Liver (tissue), 9 donors: ENCODE data around the gene TRIOBP. TPM values are rescaled to one million over a fixed set of nuclear protein-coding genes. Genes with fewer than 3 reads are reported as not detected.

Experiments
- DNase-seq: peaks from one replicate; pipeline ENCODE4 v3.0.0-alpha.2; 2017; ENCODE audit warnings: low spot score
- H3K27ac ChIP-seq, 2 donors: one replicate each; pipeline ENCODE4 v1.7.0; 2013; ENCODE audit warnings: inconsistent platforms in 2 of 2, low read length in 2 of 2, control low read depth in 1 of 2, low read depth in 1 of 2, mild to moderate bottlenecking in 1 of 2
- H3K27me3 ChIP-seq, 4 donors: one replicate each; pipeline versions ENCODE4 v1.6.1 to v1.7.0; 2013; ENCODE audit warnings: low read length in 3 of 4, inconsistent platforms in 1 of 4, mild to moderate bottlenecking in 1 of 4, moderate library complexity in 1 of 4; ENCODE audit not compliant: control insufficient read depth in 4 of 4, insufficient read depth in 4 of 4
- H3K36me3 ChIP-seq, 4 donors: one replicate each; pipeline versions ENCODE4 v1.6.1 to v1.7.0; 2013; ENCODE audit warnings: low read length in 3 of 4, mild to moderate bottlenecking in 3 of 4, low read depth in 1 of 4, moderate library complexity in 1 of 4; ENCODE audit not compliant: control insufficient read depth in 4 of 4, insufficient read depth in 3 of 4
- H3K4me1 ChIP-seq, 4 donors: one replicate each; pipeline versions ENCODE4 v1.6.1 to v1.7.0; 2013; ENCODE audit warnings: low read length in 3 of 4, mild to moderate bottlenecking in 3 of 4, moderate library complexity in 1 of 4; ENCODE audit not compliant: control insufficient read depth in 4 of 4, insufficient read depth in 4 of 4
- H3K4me3 ChIP-seq, 3 donors: one replicate each; pipeline versions ENCODE4 v1.6.1 to v1.7.0; 2013; ENCODE audit warnings: low read length in 3 of 3, control low read depth in 1 of 3, low read depth in 1 of 3, mild to moderate bottlenecking in 1 of 3
- H3K9ac ChIP-seq, 2 donors: one replicate each; pipeline ENCODE4 v1.7.0; 2013; ENCODE audit warnings: low read length in 2 of 2, mild to moderate bottlenecking in 2 of 2, moderate library complexity in 2 of 2, control low read depth in 1 of 2, low read depth in 1 of 2
- H3K9me3 ChIP-seq, 4 donors: one replicate each; pipeline versions ENCODE4 v1.6.1 to v1.7.0; 2013; ENCODE audit warnings: low read length in 3 of 4; ENCODE audit not compliant: control insufficient read depth in 4 of 4
- CTCF ChIP-seq: fragments of 150-350 bp; IDR thresholded peaks from 2 replicates; pipeline ENCODE4 v1.5.1; 2017; ENCODE audit warnings: improper control_type of control experiment, low read depth, low read length; ENCODE audit not compliant: missing input control
- EGR1 ChIP-seq, 2 donors: IDR thresholded peaks; 2 replicates each; pipeline ENCODE4 v1.6.1; 2016 to 2018; ENCODE audit warnings: antibody characterized with exemption in 2 of 2, low read depth in 2 of 2
- FOXA1 ChIP-seq: IDR thresholded peaks from 2 replicates; pipeline ENCODE4 v1.6.1; 2016; ENCODE audit warnings: antibody characterized with exemption
- FOXA2 ChIP-seq: IDR thresholded peaks from 2 replicates; pipeline ENCODE4 v1.6.1; 2016; ENCODE audit warnings: antibody characterized with exemption
- GABPA ChIP-seq, 2 donors: IDR thresholded peaks in 1 of 2; conservative IDR thresholded peaks in 1 of 2; 2 replicates each; pipeline ENCODE4 v1.6.1; 2016; ENCODE audit warnings: antibody characterized with exemption in 2 of 2, mild to moderate bottlenecking in 1 of 2, moderate library complexity in 1 of 2
- HNF4A ChIP-seq, 2 donors: conservative IDR thresholded peaks; 2 replicates each; pipeline ENCODE4 v1.6.1; 2016; ENCODE audit warnings: antibody characterized with exemption in 2 of 2, mild to moderate bottlenecking in 2 of 2
- HNF4G ChIP-seq: IDR thresholded peaks from 2 replicates; pipeline ENCODE4 v1.6.1; 2016; ENCODE audit warnings: antibody characterized with exemption
- JUND ChIP-seq, 2 donors: IDR thresholded peaks; 2 replicates each; pipeline ENCODE4 v1.6.1; 2016; ENCODE audit warnings: antibody characterized with exemption in 2 of 2
- MAX ChIP-seq: IDR thresholded peaks from 2 replicates; pipeline ENCODE4 v1.6.1; 2016; ENCODE audit warnings: antibody characterized with exemption
- NR2F2 ChIP-seq: IDR thresholded peaks from 2 replicates; pipeline ENCODE4 v1.6.1; 2016; ENCODE audit warnings: antibody characterized with exemption
- RAD21 ChIP-seq, 2 donors: IDR thresholded peaks; 2 replicates each; pipeline ENCODE4 v1.6.1; 2016; ENCODE audit warnings: antibody characterized with exemption in 2 of 2, mild to moderate bottlenecking in 2 of 2
- RXRA ChIP-seq, 2 donors: IDR thresholded peaks; 2 replicates each; pipeline ENCODE4 v1.6.1; 2017 to 2018; ENCODE audit warnings: antibody characterized with exemption in 2 of 2, mild to moderate bottlenecking in 1 of 2
- SP1 ChIP-seq: IDR thresholded peaks from 2 replicates; pipeline ENCODE4 v1.6.1; 2018; ENCODE audit warnings: antibody characterized with exemption, mild to moderate bottlenecking
- TAF1 ChIP-seq: conservative IDR thresholded peaks from 2 replicates; pipeline ENCODE4 v1.6.1; 2016; ENCODE audit warnings: antibody characterized with exemption, mild to moderate bottlenecking
- YY1 ChIP-seq: IDR thresholded peaks from 2 replicates; pipeline ENCODE4 v1.6.1; 2016; ENCODE audit warnings: antibody characterized with exemption, mild to moderate bottlenecking
- ZBTB33 ChIP-seq: IDR thresholded peaks from 2 replicates; pipeline ENCODE4 v1.6.1; 2016; ENCODE audit warnings: antibody characterized with exemption
- WGBS: extraction: QIAGEN DNeasy Blood & Tissue Kit; methylation state at CpG from one replicate; pipeline ENCODE4 v1.1.7; 2013; 5-methylcytosine and 5-hydroxymethylcytosine counted together
- polyA plus RNA-seq, 2 donors: library from polyadenylated mRNA; stranded (reverse) in 1 of 2; unstranded in 1 of 2; fragments of 200-250 nt in 1 of 2; fragments of >200 nt in 1 of 2; fragmentation: Nextera tagmentation in 1 of 2; extraction: Ambion mirVana in 1 of 2; gene quantifications; one replicate each; pipeline versions ENCODE4 v1.2.1 to v1.2.3, GENCODE V29; 2013 to 2015
- total RNA-seq, 2 donors: library from RNA; depleted of rRNA; stranded (reverse); fragments of >200 nt; gene quantifications; one replicate each; pipeline ENCODE4 v1.2.3, GENCODE V29; 2014
- TF ChIP-seq, protein P1 (sequence below): IDR thresholded peaks from 2 replicates; pipeline ENCODE4 v1.6.1; 2016; ENCODE audit warnings: antibody characterized with exemption
- TF ChIP-seq, protein P2 (sequence below): IDR thresholded peaks from 2 replicates; pipeline ENCODE4 v1.6.1; 2016; ENCODE audit warnings: antibody characterized with exemption, mild to moderate bottlenecking
- donor health status: healthy.
- donor health status: healthy.
- donor health status: healthy.
- donor health status: healthy.
- donor health status: healthy.

Gene TRIOBP
- total and polyA plus RNA-seq, 4 donors, result 4.8 to 41.1 (median 21.6) TPM

DNA sequence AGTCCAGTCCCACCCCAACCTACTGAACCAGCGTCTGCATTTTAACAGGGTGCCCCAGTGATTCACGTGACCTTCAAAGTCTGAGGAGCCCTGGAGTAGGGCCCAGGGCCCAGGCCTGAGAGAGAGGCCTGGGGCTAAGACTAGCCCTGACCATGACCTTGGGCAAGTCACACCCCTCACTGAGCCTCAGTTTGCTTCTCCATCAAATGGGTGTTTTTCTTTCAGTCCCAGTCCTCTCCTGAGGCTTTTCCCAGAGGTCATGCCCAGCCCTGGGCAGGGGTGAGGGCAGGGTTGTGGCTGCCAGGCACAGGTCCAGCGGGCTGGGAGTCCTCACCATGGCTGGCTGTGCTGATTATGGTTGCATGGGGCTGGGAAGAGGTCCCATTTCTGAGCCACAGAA, 77.9 kb downstream of the TRIOBP start:
- Histone ChIP-seq H3K4me1 (peaks cover 4 to 10% (median 5%) of the 10 kb centered on the region in 4 donors), H3K36me3 (peaks cover 0 to 38% (median 16%) of the 10 kb centered on the region in 4 donors), H3K9me3 (no peaks in the 10 kb centered on the region), H3K27me3 (no peaks in the 10 kb centered on the region), H3K4me3 (no peak overlapping the region), H3K27ac (no peak overlapping the region), H3K9ac (no peak overlapping the region)
- TF ChIP-seq RXRA (IDR thresholded peaks at IDR 0.05) (no peak), FOXA2 (no peak), JUND (IDR thresholded peaks at IDR 0.05) (no peak), FOXA1 (no peak), CTCF (no peak)
- WGBS, result 91% methylated on average over 3 of the region's 3 CpGs
- no peak for DNase-seq

DNA sequence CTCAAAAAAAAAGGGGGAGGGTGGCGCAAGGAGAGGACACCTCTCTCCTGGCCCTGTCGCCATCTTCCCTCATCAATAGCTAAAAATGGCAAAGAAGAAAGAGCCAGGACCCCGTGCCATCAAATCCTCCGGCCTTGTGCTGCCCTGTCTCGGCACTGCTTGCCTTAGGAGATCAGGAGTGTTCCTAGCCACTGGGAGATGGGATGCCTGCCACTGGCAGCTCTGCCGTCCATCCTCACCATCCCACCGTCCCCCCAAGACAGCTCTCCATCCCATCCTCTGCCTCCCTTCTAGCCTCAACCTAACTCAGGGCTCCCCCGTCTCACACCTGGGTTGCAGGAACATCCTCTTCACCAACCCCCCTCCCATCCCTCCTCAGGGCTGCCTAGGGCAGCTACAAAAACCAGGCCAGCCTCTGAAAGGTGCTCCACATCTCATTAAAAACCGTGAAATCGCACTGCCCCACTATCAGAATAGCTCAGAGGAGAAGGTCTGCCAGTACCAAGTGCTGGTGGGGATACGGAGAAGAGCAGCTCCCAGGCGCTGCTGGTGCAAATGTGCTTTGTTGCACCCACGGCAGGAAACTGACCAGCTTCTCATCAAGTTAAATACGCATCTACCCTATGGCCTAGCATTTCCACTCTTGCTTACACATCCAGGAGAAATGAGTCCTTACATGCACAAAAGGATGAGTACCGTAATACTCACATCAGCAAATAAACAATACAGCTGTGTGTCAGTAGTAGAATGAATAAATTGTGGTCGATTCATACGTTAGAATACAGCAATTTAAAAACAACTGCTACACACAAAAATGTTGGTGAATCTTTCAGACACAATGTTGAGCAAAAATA, 79.2 kb downstream of the TRIOBP start:
- Histone ChIP-seq H3K9ac (no peak overlapping the region), H3K27ac (peak overlapping the region in 1 of 2 donors; percentile 78), H3K27me3 (no peaks in the 10 kb centered on the region), H3K36me3 (peaks cover 0 to 35% (median 15%) of the 10 kb centered on the region in 4 donors), H3K9me3 (no peaks in the 10 kb centered on the region), H3K4me1 (peaks cover 4 to 10% (median 5%) of the 10 kb centered on the region in 4 donors), H3K4me3 (no peak overlapping the region)
- 91% methylated on average over 17 of the region's 17 CpGs for WGBS
- TF ChIP-seq RXRA (IDR thresholded peaks at IDR 0.05) (no peak), ZBTB33 (no peak), SP1 (no peak), YY1 (no peak), RAD21 (IDR thresholded peaks at IDR 0.05) (no peak), EGR1 (IDR thresholded peaks at IDR 0.05; ENCODE audit: low read depth in 2 of 2) (no peak), MAX (no peak), CTCF (no peak), JUND (IDR thresholded peaks at IDR 0.05) (no peak), FOXA1 (no peak), HNF4G (no peak), FOXA2 (no peak), TAF1 (no peak), HNF4A (conservative IDR thresholded peaks at IDR 0.05) (no peak), NR2F2 (no peak), GABPA (IDR thresholded peaks at IDR 0.05 in 1 of 2, conservative IDR thresholded peaks at IDR 0.05 in 1 of 2) (no peak)
- TF ChIP-seq, protein P1, sequence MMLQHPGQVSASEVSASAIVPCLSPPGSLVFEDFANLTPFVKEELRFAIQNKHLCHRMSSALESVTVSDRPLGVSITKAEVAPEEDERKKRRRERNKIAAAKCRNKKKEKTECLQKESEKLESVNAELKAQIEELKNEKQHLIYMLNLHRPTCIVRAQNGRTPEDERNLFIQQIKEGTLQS, result no peak
- TF ChIP-seq, protein P2, sequence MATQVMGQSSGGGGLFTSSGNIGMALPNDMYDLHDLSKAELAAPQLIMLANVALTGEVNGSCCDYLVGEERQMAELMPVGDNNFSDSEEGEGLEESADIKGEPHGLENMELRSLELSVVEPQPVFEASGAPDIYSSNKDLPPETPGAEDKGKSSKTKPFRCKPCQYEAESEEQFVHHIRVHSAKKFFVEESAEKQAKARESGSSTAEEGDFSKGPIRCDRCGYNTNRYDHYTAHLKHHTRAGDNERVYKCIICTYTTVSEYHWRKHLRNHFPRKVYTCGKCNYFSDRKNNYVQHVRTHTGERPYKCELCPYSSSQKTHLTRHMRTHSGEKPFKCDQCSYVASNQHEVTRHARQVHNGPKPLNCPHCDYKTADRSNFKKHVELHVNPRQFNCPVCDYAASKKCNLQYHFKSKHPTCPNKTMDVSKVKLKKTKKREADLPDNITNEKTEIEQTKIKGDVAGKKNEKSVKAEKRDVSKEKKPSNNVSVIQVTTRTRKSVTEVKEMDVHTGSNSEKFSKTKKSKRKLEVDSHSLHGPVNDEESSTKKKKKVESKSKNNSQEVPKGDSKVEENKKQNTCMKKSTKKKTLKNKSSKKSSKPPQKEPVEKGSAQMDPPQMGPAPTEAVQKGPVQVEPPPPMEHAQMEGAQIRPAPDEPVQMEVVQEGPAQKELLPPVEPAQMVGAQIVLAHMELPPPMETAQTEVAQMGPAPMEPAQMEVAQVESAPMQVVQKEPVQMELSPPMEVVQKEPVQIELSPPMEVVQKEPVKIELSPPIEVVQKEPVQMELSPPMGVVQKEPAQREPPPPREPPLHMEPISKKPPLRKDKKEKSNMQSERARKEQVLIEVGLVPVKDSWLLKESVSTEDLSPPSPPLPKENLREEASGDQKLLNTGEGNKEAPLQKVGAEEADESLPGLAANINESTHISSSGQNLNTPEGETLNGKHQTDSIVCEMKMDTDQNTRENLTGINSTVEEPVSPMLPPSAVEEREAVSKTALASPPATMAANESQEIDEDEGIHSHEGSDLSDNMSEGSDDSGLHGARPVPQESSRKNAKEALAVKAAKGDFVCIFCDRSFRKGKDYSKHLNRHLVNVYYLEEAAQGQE, result no peak
- no peak for DNase-seq
